PC-9 (cell line): Measurements from ENCODE around the gene BCO2. TPM values are rescaled to one million over a fixed set of nuclear protein-coding genes. Genes with fewer than 3 reads are reported as not detected.
A peak's percentile ranks its signal among the peaks of the same experiment; 100 is the strongest.

Experiments
- BruUV-seq: library from RNA; stranded (reverse); fragments of 400-500 nt; replicated peaks from 2 replicates; lab custom pipeline; 2021; lab: Mats Ljungman, UMichigan
- CTCF ChIA-PET: fragments of 300-600 bp; sonication (Branson Sonifier 250); formaldehyde crosslinking; loops from one replicate; lab custom pipeline; 2022; ENCODE audit warnings: antibody characterized with exemption; lab: Charles Lee
- POLR2A ChIA-PET: fragments of 300-600 bp; sonication (Branson Sonifier 250); formaldehyde crosslinking; loops from one replicate; lab custom pipeline; 2022; ENCODE audit warnings: antibody characterized with exemption; ENCODE audit not compliant: unreplicated experiment; lab: Charles Lee
- DNase-seq, 2 experiments: peaks; one replicate each; pipeline versions ENCODE4 v3.0.0 to v3.0.0-alpha.2; 2015 to 2022; ENCODE audit warnings: mixed read lengths in 1 of 2
- H2AFZ ChIP-seq: fragments of 200-600 bp; sonication (generic); 2 replicates; pipeline ENCODE4 v1.8.1; 2017; ENCODE audit warnings: antibody characterized with exemption
- H3F3A ChIP-seq: fragments of 200-600 bp; sonication (generic); 2 replicates; pipeline ENCODE4 v1.8.1; 2017; ENCODE audit warnings: antibody characterized with exemption, mild to moderate bottlenecking, low read depth; ENCODE audit not compliant: insufficient read depth
- H3K27ac ChIP-seq: fragments of 200-600 bp; sonication (generic); 2 replicates; pipeline ENCODE4 v1.6.1; 2016; ENCODE audit warnings: mixed run types
- H3K27me3 ChIP-seq: fragments of 200-600 bp; sonication (generic); 2 replicates; pipeline ENCODE4 v1.6.1; 2016; ENCODE audit warnings: low read depth, mixed run types; ENCODE audit not compliant: insufficient read depth
- H3K36me3 ChIP-seq: fragments of 200-600 bp; sonication (generic); 2 replicates; pipeline ENCODE4 v1.6.1; 2016; ENCODE audit warnings: low read depth, mixed run types
- H3K4me1 ChIP-seq: fragments of 200-600 bp; sonication (generic); replicated peaks from 2 replicates; pipeline ENCODE4 v1.6.1; 2016; ENCODE audit warnings: mixed run types; ENCODE audit not compliant: insufficient read depth
- H3K4me2 ChIP-seq: fragments of 200-600 bp; sonication (generic); 2 replicates; pipeline ENCODE4 v1.6.1; 2017; ENCODE audit warnings: mixed run types
- H3K4me3 ChIP-seq: fragments of 200-600 bp; sonication (generic); 2 replicates; pipeline ENCODE4 v1.6.1; 2016; ENCODE audit warnings: mixed run types
- H3K79me2 ChIP-seq: fragments of 200-600 bp; sonication (generic); 2 replicates; pipeline ENCODE4 v1.6.1; 2017; ENCODE audit warnings: low read depth, mixed run types
- H3K9me2 ChIP-seq: fragments of 200-600 bp; sonication (generic); 2 replicates; pipeline ENCODE4 v1.8.1; 2017; ENCODE audit warnings: mild to moderate bottlenecking; ENCODE audit not compliant: insufficient read depth
- H3K9me3 ChIP-seq: fragments of 200-600 bp; sonication (generic); 2 replicates; pipeline ENCODE4 v1.8.1; 2016; ENCODE audit warnings: low read depth; ENCODE audit not compliant: insufficient read depth
- H4K20me1 ChIP-seq: fragments of 200-600 bp; sonication (generic); 2 replicates; pipeline ENCODE4 v1.8.1; 2017; ENCODE audit not compliant: insufficient read depth
- EZH2 ChIP-seq: fragments of 200-600 bp; sonication (generic); IDR thresholded peaks from 2 replicates; pipeline ENCODE4 v1.8.0; 2017; ENCODE audit warnings: antibody characterized with exemption, low read depth
- intact Hi-C: fragments of 100-400 bp; cut with micrococcal nuclease; formaldehyde crosslinking; loops from one replicate; pipeline ENCODE4 v1.10.0; 2022; ENCODE audit not compliant: unreplicated experiment
- total RNA-seq: library from RNA; stranded (reverse); gene quantifications from 2 replicates; pipeline ENCODE4 v1.2.3, GENCODE V29; 2021
- TF ChIP-seq, protein P1 (sequence below): fragments of 200-600 bp; sonication (generic); conservative IDR thresholded peaks from 2 replicates; pipeline ENCODE4 v1.6.1; 2017; ENCODE audit warnings: mixed run types, antibody characterized with exemption, mild to moderate bottlenecking, moderate library complexity

Gene BCO2
- total RNA-seq, 1 experiment from 2014 or later, result 3.0 TPM

DNA sequence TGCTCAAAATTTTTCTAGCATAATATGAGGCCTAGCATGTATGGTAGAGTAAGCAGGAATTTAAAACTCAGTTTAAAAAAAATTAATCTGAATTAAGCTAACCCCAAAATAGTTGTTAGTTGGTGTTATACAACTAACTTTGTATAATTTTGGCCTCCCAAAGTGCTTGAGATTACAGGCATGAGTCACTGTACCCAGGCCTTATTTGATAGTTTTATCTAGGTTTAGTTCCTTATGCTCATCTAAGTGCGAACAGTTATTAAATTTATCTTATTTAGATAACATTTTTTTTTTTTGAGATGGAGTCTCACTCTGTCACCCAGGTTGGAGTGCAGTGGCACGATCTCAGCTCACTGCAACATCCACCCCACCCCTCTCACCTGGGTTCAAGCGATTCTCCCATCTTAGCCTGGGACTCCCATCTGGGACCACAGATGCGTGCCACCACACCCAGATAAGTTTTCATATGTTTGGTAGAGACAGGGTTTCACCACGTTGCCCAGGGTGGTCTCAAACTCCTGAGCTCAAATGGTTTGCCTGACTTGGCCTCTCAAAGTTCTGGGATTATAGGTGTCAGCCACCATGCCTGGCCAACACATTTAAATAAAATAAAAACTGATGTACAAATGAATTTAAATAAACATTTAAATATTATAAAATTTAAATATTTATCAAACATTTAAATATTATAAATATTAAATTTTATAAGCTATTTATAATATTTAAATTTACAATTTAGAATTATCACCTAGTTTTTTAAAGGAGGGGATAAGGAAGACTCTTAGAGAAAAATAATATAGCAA lies 19.0 kb upstream of the BCO2 start:
- DNase-seq, result peak in 1 of 2 experiments; percentile 76
- H3K9me3 ChIP-seq, result no peaks in the 10 kb centered on the region
- ChIA-PET CTCF (interaction anchor here (1.2 to 1.4 kb wide), 2 partner anchors 19 to 42 kb away, joined by 5 to 7 read pairs; partner anchors contain the start of gene BCO2), POLR2A (interaction anchor here (1.0 kb wide), 1 partner anchor 69 kb away, joined by 14 read pairs; no protein-coding TSS in a partner anchor)
- H3K9me2 ChIP-seq, result no peaks in the 10 kb centered on the region
- TF ChIP-seq EZH2, result no peak
- TF ChIP-seq, protein P1, sequence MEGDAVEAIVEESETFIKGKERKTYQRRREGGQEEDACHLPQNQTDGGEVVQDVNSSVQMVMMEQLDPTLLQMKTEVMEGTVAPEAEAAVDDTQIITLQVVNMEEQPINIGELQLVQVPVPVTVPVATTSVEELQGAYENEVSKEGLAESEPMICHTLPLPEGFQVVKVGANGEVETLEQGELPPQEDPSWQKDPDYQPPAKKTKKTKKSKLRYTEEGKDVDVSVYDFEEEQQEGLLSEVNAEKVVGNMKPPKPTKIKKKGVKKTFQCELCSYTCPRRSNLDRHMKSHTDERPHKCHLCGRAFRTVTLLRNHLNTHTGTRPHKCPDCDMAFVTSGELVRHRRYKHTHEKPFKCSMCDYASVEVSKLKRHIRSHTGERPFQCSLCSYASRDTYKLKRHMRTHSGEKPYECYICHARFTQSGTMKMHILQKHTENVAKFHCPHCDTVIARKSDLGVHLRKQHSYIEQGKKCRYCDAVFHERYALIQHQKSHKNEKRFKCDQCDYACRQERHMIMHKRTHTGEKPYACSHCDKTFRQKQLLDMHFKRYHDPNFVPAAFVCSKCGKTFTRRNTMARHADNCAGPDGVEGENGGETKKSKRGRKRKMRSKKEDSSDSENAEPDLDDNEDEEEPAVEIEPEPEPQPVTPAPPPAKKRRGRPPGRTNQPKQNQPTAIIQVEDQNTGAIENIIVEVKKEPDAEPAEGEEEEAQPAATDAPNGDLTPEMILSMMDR, result no peak
- H3K4me1 ChIP-seq, result peaks cover 57% of the 10 kb centered on the region
- H3K4me3 ChIP-seq, result no peak overlapping the region
- H3K27ac ChIP-seq, result peak overlapping the region; percentile 85
- peaks cover 54% of the 10 kb centered on the region for H3K36me3 ChIP-seq
- H3K79me2 ChIP-seq, result peaks cover 54% of the 10 kb centered on the region
- peaks cover 34% of the 10 kb centered on the region for H3F3A ChIP-seq
- no peak overlapping the region for H2AFZ ChIP-seq
- no peaks in the 10 kb centered on the region for H4K20me1 ChIP-seq
- H3K27me3 ChIP-seq, result no peaks in the 10 kb centered on the region
- no TSS peak for BruUV-seq
- intact Hi-C loops, result loop anchor here (5.0 kb wide), 1 partner anchor 599 kb away; no protein-coding TSS in a partner anchor
- peak overlapping the region; percentile 67 for H3K4me2 ChIP-seq

DNA sequence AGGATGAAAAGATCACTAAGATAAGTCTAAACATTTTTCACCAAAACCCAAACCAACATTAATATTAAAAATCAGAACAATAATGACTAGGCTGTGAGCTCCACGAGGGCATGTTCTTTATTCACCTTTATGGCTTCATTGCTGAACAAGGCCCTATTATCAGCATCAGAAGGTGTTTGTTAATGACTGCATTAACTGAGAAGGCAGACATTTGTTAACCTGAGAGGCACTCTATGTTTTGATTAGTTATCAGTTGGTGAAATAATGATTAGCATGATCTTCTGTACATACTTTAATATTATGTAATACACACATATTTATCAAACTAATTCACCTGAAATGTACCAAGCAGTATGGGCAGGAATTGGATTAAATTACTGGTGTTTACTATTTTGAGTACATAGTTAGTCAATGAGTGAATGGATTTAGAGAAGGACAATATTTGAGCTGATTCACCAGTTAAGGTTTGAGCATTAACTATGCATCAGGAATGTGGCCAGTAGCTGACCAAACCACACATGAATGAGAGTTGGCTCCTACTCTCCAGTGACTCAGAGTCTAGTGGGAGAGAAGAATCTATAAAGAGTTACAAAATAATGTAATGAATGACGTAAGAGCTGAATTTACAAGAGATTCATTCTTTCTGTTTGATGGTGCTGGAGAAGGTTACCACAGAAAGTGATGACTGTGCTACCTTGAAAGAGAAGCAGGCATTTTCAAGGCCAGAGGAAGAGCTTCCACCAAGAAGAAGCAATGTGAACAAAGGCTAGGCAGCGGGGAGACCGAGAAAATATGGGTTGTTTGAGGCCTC lies 18.2 kb upstream of the BCO2 start:
- Histone ChIP-seq H3F3A (peaks cover 42% of the 10 kb centered on the region), H3K9me2 (no peaks in the 10 kb centered on the region), H3K27me3 (no peaks in the 10 kb centered on the region), H3K36me3 (peaks cover 54% of the 10 kb centered on the region), H2AFZ (no peak overlapping the region), H3K4me2 (peak overlapping the region; percentile 61), H3K79me2 (peaks cover 63% of the 10 kb centered on the region), H4K20me1 (no peaks in the 10 kb centered on the region), H3K9me3 (no peaks in the 10 kb centered on the region), H3K4me3 (peak overlapping the region; percentile 5; the same call in 1 of the 2 replicates), H3K4me1 (peaks cover 65% of the 10 kb centered on the region), H3K27ac (peak overlapping the region; percentile 85)
- no TSS peak for BruUV-seq
- POLR2A ChIA-PET, result interaction anchor here (0.6 to 1.0 kb wide), 6 partner anchors 13 to 1030 kb away, joined by 3 to 14 read pairs (median 6); no protein-coding TSS in a partner anchor
- DNase-seq, result peak; percentile 65 to 100
- TF ChIP-seq, protein P1, result no peak
- no peak for TF ChIP-seq EZH2
- intact Hi-C loops, result loop anchor here (1.0 to 5.0 kb wide), 2 partner anchors 29 to 600 kb away; no protein-coding TSS in a partner anchor
- CTCF ChIA-PET, result interaction anchor here (1.2 to 1.4 kb wide), 2 partner anchors 18 to 43 kb away, joined by 5 to 7 read pairs; partner anchors contain the start of gene BCO2
